GM19452 (cell line): ENCODE data around the gene GALNTL6.

Source experiments
- ATAC-seq: cut with Tn5 transposase; IDR thresholded peaks from one replicate; pipeline ENCODE4 v1.9.1; 2021; ENCODE audit not compliant: unreplicated experiment

The GALNTL6 gene

DNA sequence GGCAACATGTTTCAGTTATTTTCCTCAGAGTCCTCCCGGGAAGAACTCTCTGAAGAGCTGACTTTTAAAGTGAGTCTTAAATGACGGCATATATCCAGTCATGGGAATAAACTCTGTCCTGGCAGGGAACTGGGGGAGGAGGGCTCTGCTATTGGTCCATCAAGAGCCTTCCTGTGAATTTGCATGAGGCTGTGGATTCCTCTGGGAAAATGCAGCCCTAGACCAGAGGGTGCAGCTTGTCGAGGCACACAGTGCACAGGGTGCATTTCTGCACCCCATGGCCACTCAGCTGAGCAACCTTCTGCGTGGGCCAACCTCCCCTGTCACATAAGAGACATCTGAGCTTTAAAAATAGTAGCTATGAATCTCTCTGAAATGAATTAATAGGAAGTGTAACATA lies 360.0 kb downstream of the GALNTL6 start:
- ATAC-seq: no peak

DNA sequence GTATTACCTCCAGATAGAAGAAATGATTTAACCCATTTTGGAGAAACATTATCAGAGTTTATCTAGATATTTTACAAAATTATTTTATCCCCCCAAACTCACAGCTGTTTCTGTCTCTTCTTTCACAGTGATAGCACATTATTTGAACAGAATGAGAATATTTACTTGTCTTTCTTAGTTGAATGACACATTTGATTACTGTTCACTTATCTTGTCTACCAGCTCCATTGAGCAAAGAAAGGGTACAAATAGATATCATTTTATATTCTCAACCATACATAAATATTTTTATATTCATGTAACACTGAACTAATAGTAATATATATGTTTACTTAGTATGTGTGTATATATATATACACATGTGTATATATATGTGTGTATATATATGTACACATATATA lies 364.2 kb downstream of the GALNTL6 start:
- ATAC-seq: no peak

DNA sequence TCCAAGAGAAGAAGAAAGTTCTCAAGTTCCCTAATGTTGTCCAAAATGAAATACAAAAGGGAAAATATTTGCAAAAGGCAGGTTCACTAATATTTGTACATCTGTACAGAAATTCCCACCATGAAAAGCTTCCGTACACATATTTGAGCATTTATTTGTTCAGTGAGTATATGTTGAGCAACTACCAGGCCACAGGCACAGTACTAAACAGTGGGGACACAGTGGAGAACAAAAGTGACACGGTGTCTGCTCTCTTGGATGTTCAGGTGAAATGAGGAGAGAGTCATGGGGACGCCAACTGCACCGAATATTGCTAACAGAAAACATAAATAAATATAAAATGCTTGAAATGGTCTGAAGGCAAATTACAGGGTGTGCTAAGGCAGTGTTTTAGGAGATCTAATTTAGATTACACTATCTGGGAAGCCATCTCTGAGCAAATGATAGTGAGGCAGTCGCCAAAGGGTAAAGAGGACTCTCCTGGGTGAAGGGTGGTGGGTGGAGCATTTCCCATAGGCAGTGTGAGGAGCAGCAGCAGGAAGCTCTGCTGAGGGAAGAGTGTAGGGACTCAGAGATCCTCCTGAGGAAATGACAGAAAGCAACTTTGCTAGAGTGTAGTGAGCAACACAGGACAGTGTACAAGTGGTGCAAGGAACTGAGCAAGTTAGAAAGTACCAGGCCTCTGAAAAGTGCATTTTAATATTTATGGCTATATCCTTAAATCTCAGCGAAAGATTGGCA lies 375.2 kb downstream of the GALNTL6 start:
- ATAC-seq: no peak

DNA sequence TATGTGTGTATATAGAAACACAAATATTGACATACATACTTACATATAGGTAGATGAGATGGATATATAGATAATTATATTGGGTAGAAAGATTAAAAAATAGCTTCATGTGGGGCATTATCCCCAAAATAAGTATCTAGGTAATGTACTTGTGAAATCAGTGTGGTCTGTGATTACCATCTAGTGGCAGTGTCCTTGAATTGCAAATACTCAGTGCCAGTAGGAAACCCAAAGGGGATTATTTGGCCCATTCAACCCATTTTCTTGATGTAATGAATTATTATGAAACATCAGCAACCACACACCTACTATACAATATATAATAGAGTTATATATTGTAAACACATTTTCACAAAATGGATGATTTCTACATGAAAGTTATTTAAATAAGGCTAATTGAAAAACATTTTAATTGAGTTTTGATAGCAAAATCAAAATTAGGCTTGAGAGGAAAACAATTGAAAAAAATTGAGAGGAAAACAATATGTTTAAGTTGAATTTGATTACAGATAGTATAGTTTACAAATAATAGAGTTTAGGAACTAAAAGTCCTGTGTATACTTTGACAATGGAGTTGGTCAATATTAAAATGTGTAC lies 389.4 kb downstream of the GALNTL6 start:
- ATAC-seq: no peak

DNA sequence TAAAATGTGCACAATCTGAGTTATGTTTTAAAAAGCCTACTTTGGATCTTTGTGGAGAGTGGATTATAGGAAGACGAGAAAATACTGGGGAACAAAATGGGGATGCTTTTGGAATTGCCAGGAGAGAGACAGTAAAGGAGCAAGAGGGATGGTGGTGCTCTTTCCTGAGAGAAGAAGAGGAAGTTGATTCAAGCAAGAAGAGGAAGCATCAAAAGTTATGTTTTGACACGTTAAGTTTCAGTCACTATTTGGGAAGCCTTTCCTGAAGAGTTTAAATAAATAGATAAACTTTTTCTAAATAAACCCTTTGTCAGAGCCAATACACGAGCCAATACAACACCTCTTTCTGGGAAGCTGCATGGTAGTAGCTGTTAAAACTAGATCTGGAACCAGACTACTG lies 394.1 kb downstream of the GALNTL6 start:
- ATAC-seq: no peak

DNA sequence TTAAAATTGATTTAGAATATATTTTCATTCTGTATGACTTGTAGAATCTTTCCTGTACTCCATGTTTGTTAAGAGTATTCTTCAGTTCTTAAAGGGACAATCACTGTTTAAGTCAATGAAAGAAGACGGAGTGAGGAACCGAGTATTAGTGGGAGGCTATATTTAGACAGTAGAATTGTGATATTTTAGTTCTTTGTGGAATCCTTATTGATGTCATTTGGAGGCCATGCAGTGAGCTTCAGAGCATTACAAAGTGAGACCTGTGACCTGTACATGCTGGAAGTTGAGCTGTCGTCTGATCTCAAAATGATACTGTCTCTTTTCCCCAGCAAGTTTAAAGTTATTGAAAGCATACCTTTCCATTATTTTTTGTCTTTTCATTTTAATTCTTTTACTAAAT lies 394.7 kb downstream of the GALNTL6 start:
- no peak for ATAC-seq

DNA sequence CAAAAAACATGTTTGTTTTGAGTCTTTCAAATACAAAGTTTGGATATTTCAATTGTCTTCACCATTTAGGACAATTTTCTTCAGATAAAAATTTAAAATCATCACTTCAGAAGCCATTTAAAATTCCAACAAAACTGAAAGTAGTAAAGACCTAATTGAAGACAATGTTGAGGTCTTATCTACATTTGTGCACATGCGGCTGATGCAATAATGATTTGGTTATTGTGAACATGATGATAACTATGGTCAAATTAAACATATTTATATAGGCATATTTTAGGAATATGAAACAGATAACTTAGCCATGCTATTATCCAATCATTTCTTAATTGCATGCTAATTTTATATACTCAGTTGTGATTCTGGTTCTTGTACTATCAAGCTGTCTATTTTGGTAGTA lies 407.5 kb downstream of the GALNTL6 start:
- no peak for ATAC-seq

DNA sequence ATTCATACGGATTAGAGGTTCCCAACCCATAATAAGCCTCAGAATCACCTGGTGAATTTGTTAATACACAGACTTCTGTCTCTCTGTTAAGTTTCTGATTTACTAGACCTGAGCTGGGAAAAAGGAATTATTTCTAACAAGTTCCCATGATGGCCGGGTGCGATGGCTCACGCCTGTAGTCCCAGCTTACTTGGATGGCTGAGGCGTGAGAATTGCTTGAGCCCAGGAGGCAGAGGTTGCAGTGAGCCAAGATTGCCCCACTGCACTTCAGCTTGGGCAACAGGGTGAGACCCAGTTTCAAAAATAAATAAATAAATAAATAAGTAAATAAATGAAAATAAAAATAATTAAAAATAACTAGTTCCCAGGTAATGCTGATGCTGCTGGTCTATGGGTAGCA lies 412.3 kb downstream of the GALNTL6 start:
- no peak for ATAC-seq

DNA sequence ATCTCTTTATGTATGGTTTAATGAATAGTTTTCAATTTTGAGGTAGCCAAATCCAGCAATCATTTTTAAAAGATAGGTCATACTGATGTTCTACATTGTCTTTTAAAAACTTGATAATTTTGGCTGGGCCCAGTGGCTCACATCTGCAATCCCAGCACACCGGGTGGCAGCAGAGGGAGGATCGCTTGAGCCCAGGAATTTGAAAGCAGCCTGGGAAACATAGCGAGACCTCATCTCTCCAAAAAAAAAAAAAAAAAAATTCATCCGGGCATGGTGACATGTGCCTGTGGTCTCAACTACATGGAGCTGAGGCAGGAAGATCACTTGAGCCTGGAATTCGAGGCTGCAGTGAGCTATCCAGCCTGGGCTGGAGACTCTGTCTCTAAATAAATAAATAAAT lies 419.8 kb downstream of the GALNTL6 start:
- no peak for ATAC-seq

DNA sequence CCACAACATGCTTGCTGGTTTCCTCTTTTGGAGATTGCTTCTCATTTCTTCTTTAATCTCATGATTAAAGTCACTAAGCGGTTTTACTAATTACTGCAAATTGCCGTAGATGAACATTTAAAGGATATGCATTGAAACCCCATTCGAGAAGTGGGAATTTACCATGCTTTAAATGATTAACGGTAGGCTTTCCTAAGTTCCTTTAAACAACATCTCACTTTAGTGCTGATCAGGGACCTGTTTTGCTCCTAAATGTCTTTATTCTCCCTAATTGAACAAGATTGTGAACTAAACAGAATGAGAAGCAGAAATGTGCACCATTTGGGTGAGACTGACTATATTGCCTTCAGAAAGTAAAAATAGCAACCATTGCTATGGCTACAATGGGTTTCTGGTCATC lies 430.3 kb downstream of the GALNTL6 start:
- ATAC-seq: no peak

DNA sequence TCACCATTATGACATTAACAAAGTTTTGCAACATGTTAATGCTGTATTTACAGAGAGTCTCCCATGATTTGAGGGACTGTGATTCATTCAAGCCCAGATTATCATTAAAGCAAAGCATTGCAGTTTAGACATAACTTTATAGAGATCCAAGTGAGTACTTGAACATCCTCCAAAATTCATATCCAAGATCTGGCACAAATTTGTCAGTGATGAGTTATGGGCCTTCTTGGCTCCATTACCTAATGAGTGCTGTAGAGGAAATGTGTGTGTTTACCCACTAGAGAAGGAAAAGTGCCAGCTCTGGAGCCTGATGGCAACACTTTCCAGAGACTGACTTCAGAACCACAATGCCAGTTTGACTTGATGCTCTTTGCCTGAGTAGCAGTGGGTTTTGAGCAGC lies 432.3 kb downstream of the GALNTL6 start:
- ATAC-seq: no peak

DNA sequence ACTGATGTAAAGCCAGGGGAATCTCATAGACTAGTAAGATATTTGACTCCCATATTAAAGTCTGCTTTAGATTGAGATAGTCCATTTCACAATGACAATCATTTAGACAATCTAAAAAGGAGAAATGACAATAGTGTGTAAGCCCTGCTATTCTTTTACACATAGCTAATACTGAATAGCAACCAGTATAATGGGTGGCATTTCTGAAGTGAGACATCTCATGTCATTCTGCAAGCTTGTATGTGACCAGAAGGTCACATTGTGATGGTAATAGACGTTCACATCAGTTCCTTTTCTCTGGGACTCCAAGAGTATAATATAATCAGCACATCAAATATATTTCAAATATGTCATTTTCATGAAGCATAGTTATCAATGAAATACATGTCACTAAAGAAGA lies 440.2 kb downstream of the GALNTL6 start:
- ATAC-seq: no peak

DNA sequence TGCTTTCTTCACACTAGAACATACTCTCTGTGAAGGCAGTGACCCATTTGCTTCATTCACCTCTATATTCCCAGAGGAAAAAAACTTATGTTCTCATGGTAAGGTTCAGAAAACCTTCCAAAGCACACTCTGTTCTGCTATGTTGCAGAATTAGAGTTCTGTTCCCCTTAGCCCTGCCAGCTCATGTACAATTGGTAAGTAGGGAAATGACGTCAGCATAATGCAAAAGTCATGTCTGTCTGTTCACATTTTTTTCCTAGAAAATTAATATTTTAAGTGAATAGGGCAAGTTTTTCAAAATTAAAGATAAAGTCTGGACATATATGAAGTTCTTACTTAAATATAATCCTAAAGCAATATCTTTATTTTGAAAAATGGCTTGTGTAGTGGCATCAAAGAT lies 443.6 kb downstream of the GALNTL6 start:
- no peak for ATAC-seq

DNA sequence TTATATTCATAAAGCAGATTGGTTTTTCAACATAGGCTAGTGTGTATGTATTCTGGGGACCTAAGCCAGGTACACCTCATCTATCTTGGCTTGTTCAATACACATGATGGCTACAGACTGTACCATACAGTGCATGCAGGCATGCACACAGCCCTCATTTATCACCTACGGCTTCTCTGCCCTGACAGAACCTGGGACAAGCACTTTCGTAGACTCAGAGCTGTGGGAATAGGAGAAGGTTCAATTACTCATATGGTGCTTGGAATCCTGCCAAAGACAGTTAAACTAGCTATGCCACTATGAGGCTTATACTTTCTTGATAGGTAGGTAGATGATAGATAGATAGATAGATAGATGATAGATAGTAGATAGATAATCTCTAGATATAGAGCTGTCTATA lies 457.2 kb downstream of the GALNTL6 start:
- ATAC-seq: no peak

DNA sequence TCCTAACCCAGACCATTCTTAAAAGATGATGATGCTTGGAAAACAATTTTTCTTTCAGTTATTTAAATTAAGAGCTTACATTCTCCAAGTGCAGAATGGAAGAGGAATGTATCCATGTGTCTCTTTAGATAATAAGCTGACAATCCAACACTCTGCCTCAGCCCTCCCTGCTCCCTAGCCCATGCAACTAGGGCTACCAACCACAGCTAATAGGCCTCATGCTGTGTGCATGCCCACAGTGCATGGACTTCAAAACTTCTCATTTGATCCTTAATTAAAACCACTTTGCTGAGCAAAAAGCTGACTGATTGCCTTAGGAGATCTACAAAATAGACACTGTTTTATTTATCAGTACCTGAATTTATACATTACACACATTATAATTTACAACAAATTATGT lies 473.9 kb downstream of the GALNTL6 start:
- no peak for ATAC-seq

DNA sequence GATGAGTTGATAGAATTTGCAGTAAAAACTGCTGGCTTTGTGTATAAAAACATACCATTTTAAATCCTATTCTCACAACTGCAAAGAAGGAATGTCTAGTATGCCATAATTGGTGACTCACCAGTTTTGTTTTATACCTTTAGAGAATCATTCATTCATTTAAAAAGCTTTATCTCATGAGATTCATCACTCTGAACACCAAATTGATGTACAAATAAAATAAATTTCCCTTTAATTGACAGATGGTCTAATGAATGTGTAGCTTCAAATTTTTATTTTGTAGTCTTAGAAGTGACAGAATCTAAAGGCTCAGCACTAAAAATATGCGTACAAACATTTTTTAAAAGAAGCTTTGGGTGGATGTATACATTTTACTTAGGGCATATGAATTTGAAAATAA lies 492.5 kb downstream of the GALNTL6 start:
- ATAC-seq: no peak

DNA sequence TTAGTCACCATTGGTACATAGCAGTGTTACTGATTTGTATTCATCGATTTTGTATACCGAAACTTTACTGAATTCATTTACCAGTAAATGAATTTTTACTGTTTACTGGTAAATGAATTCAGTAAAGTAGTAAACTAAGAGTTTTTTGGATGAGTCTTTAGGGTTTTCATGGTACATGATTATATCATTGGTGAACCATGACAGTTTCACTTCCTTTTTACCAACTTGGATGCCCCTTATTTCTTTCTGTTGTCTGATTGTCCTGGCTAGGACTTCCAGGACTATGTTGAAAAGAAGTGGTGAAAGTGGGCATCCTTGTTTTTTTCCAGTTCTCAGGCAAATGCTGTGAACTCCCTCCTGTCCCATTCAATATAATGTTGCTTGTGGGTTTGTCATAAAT lies 494.9 kb downstream of the GALNTL6 start:
- ATAC-seq: no peak

DNA sequence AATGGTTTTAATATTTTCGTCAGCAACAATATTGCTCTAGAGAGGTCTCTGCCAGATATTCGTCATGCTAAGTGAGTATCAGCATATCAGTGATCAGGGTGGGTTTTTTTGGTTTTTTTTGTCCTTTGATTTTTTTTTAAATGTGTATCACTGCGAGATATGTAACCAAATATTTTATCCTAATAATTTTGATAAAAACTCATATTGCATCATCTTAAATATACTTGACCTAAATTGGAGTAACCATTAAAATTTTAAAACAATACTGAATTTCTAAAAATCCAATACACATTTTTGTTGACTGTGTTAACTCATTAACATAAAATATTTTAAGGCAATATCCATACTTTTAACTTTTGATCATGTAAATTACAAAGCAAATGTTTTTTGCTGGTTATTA lies 498.5 kb downstream of the GALNTL6 start:
- ATAC-seq: no peak

DNA sequence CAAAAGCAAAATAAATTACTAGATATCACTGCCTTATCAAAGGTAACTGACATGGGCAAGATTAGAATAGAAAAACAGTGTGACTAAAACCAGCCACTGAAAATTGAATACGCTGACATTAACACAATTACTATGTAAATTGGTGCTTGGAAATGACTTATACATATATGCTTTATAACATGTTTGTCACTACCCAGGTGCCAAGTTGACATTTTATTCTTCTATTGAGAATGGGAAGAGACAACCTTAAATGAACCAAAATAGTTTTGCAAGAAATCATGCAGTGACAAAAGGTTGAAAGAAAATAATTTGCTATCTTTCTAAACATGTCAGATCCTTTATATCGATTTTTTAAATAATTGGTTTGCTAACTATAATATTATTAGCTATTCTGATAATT lies 510.1 kb downstream of the GALNTL6 start:
- no peak for ATAC-seq

DNA sequence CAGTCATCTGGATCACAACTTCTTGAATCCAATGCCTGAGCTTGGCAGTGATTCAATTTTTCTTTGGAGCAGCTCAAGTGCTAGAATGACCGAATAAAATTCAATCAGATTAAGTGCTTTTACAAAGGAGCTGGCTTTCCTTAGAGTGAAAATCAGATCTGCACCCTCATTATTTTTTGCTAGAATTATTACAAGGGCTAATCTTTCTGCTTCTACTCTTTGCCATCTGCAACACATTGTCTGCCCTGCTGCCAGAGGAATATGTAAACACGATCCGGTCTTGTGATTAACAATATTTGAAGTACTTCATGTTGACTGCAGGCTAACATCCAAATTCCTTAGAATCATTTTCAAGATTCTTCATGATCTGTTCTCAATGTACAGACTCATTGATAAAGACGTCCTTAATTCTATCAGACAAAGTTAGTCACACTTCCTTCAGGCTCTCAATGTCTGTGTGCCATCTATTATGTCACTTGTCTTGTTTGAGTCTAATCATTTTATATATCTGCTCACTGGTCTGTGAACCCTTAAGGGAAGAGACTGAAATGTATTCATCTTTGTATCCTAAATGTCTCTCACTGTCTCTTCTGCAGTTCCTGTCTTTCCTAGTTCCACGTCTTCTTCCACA lies 531.2 kb downstream of the GALNTL6 start:
- no peak for ATAC-seq

DNA sequence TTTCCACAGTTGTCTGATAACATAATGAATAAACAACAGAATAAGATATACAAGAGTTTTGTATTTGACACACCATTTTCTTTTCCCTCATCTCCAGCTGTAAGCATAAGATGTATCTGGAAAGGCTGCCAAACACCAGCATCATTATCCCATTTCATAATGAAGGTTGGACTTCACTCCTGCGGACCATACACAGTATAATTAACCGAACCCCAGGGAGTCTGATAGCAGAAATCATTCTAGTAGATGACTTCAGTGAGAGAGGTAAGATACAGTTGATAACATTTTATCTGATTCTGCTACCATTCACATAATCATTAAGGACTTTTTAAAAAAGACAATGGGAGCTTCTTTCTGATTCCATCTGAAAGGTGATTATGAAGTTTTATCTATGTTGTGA lies 535.2 kb downstream of the GALNTL6 start:
- no peak for ATAC-seq

DNA sequence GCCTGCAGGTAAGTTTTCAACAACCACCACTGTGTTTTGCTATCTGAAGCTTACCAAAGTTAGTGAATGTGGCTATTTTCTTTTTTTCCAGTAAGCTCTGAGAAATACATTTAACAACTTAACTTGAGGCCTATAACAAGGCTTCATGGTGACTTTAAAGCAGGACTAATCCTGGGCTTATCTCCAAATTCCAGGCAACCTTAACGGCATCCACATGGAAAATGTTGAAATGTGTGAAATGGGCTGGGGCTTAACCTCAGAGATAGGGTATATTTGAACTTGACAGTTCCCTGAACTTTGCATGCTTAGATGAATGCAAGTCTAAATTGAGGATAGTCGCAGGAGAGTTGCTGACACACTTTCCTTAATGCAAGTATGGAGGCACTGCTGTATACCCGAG lies 539.2 kb downstream of the GALNTL6 start:
- ATAC-seq: no peak

DNA sequence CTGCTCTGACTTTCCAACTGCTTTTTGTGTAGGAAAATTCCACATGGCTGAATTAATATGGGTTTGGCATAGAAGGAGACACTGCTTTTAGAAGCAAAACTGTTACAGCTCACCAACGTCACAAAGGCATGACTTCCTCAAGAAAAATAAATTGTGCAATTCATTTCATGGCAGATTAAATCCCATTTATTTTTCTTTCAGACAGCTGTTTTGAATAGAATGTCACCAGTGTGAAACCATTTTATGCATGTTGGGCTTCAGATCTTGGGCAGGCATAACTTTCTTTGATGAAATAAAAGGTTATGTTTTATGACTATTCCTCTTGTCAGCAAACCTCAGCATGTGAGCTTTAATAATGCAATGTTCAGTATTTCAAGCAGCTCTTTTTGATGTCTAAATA lies 542.8 kb downstream of the GALNTL6 start:
- ATAC-seq: no peak
